ENCODE measurements around the gene VPS13C. TPM values are rescaled to one million over a fixed set of nuclear protein-coding genes. Genes with fewer than 3 reads are reported as not detected.

The VPS13C gene
- total and polyA plus RNA-seq, 12 donors = 18.9 to 114 (median 55.2) TPM

DNA sequence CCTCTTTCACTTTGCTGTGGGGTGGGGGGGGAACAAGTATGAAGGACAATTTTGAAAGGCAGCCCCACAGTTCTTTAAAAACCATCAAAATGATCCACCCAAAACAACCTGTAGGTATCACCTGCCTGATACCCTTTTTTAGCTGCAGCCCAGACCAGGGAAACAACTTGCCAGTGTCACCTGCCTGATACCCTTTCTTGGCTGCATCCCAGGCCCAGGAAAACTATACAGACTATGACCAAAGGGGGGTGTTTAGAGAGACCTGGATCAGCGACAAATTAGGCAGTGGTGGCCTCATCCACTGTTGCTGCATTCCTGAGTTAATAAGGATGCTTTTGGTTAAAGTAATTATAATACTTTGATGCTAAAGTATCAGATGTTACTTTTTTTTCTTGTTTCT, 122.0 kb downstream of the VPS13C start:
- DNase-seq = no peak
- TF ChIP-seq POLR2A (IDR thresholded peaks at IDR 0.05) = no peak
- TF ChIP-seq, protein P1, sequence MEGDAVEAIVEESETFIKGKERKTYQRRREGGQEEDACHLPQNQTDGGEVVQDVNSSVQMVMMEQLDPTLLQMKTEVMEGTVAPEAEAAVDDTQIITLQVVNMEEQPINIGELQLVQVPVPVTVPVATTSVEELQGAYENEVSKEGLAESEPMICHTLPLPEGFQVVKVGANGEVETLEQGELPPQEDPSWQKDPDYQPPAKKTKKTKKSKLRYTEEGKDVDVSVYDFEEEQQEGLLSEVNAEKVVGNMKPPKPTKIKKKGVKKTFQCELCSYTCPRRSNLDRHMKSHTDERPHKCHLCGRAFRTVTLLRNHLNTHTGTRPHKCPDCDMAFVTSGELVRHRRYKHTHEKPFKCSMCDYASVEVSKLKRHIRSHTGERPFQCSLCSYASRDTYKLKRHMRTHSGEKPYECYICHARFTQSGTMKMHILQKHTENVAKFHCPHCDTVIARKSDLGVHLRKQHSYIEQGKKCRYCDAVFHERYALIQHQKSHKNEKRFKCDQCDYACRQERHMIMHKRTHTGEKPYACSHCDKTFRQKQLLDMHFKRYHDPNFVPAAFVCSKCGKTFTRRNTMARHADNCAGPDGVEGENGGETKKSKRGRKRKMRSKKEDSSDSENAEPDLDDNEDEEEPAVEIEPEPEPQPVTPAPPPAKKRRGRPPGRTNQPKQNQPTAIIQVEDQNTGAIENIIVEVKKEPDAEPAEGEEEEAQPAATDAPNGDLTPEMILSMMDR (IDR thresholded peaks at IDR 0.05) = no peak
- H3K27me3 ChIP-seq = no peaks in the 10 kb centered on the region
- WGBS, 4 donors = 96 to 100% (median 98%) methylated on average over 1 of the region's 1 CpG
- no peak overlapping the region for H3K27ac ChIP-seq
- intact Hi-C loops (cut with DNase I) = no loop called here
- peaks cover 0 to 4% of the 10 kb centered on the region in 2 donors for H3K36me3 ChIP-seq (replicated peaks in 1 of 2)
- no peak overlapping the region for H3K4me3 ChIP-seq
- no peaks in the 10 kb centered on the region for H3K9me3 ChIP-seq (replicated peaks in 1 of 3)
- no peaks in the 10 kb centered on the region for H3K4me1 ChIP-seq (replicated peaks in 1 of 2)

DNA sequence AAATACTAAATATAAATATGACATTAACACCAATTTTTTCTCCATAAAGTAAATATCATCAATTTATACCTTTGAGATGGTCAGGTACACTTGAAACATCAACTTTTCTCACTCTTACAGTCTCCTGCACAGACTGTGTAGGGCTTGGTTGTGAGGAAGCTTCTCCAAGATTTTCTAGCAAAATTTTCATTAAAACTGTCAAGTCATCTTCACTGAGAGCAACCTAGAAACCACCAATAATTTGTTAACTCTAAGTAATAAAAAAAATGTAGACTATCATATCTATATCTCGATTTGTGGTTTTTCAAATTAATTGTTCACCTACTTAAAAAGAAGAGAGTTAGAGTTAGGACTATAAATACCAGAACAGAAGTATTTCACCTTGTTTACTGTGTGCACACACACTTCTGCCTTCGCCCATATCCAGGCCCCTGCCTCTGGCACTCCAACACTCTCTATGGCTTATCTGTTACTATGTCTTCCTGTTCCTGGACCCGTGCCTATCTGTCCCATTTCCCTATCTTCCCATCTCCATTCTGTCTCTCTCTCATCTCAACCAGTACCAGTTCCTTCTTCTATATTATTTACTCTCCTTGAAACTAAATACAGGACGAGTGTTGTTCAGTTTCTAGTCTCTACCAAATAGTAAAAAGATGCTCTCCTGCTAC, 123.6 kb downstream of the VPS13C start:
- no peak overlapping the region for H3K27ac ChIP-seq
- TF ChIP-seq POLR2A (IDR thresholded peaks at IDR 0.05) = no peak
- TF ChIP-seq, protein P1 (IDR thresholded peaks at IDR 0.05) = no peak
- intact Hi-C loops (cut with DNase I) = no loop called here
- DNase-seq = no peak
- H3K27me3 ChIP-seq = no peaks in the 10 kb centered on the region
- WGBS, 4 donors = 82 to 87% (median 83%) methylated on average over 4 of the region's 4 CpGs
- peaks cover 0 to 3% of the 10 kb centered on the region in 2 donors for H3K36me3 ChIP-seq (replicated peaks in 1 of 2)
- H3K4me3 ChIP-seq = no peak overlapping the region
- no peaks in the 10 kb centered on the region for H3K9me3 ChIP-seq (replicated peaks in 1 of 3)
- H3K4me1 ChIP-seq (replicated peaks in 1 of 2) = no peaks in the 10 kb centered on the region

DNA sequence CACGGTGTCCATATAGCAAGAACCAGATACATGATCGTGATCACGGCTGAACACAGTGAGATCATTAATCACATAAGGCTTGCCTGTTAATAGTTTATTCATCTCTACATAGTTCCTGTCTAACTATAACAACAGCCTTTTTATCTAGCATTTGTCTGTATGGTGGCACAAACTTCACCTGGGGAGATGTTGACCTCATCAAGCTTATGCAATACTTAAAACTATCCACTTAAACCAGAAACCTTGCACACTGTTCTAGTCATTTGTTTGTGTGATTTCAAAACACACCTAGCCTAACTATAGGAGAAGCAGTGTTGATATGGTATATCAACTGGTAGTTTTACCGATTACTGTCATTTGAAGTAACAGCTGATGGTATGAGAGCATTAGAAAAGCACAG, 124.8 kb downstream of the VPS13C start:
- H3K27ac ChIP-seq = no peak overlapping the region
- H3K4me3 ChIP-seq = no peak overlapping the region
- no peaks in the 10 kb centered on the region for H3K9me3 ChIP-seq (replicated peaks in 1 of 3)
- no peaks in the 10 kb centered on the region for H3K27me3 ChIP-seq
- peaks cover 0 to 6% of the 10 kb centered on the region in 2 donors for H3K36me3 ChIP-seq (replicated peaks in 1 of 2)
- no peaks in the 10 kb centered on the region for H3K4me1 ChIP-seq (replicated peaks in 1 of 2)
- intact Hi-C loops (cut with DNase I) = no loop called here
- TF ChIP-seq POLR2A (IDR thresholded peaks at IDR 0.05) = no peak
- TF ChIP-seq, protein P1 (IDR thresholded peaks at IDR 0.05) = no peak
- no peak for DNase-seq
- 92 to 97% (median 95%) methylated on average over 4 of the region's 4 CpGs for WGBS, 4 donors

DNA sequence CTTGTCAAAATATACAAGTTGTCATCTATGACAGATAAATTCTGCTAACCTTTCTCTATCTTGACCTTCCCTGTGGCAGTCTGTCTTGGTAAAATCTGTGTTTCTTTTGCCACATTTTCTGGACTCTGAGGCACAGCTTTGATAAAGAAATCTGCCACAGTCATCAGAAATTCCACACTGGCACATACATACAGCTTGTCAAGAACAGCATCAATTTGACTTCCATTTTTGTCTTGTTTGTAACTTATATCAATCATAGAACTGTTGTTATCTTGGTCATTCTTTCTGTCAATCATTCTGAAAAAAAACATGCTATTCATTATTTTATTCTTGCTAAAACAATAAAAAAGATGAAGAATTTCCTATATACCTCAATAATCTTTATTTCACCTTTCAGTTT, 130.8 kb downstream of the VPS13C start:
- no peak for TF ChIP-seq POLR2A (IDR thresholded peaks at IDR 0.05)
- TF ChIP-seq, protein P1 (IDR thresholded peaks at IDR 0.05) = no peak
- H3K36me3 ChIP-seq (replicated peaks in 1 of 2) = peaks cover 0 to 13% of the 10 kb centered on the region in 2 donors
- no peaks in the 10 kb centered on the region for H3K9me3 ChIP-seq (replicated peaks in 1 of 3)

More for the DNA sequence above, 130.8 kb downstream of the VPS13C start:
- intact Hi-C loops (cut with DNase I) = no loop called here
- no peak overlapping the region for H3K4me3 ChIP-seq
- H3K4me1 ChIP-seq (replicated peaks in 1 of 2) = no peaks in the 10 kb centered on the region
- DNase-seq = no peak
- no peaks in the 10 kb centered on the region for H3K27me3 ChIP-seq
- H3K27ac ChIP-seq = no peak overlapping the region
